Fibroblast of lung (primary cell): ENCODE data around the gene CGB5.
A peak's percentile ranks its signal among the peaks of the same experiment; 100 is the strongest.

ENCODE experiments used
- CTCF ChIP-seq, 2 donors: IDR thresholded peaks in 1 of 2; conservative IDR thresholded peaks in 1 of 2; 1 replicate in 1 of 2; 2 replicates in 1 of 2; pipeline ENCODE4 v1.5.1; 2011 to 2012; ENCODE audit warnings: low read length in 2 of 2, control low read depth in 1 of 2, inconsistent platforms in 1 of 2, low read depth in 1 of 2, mild to moderate bottlenecking in 1 of 2
- EZH2 ChIP-seq: IDR thresholded peaks from 2 replicates; pipeline ENCODE4 v1.5.1; 2012; ENCODE audit warnings: low read length, control low read depth, mild to moderate bottlenecking; ENCODE audit errors: missing control alignments

- TF ChIP-seq CTCF (conservative IDR thresholded peaks at IDR 0.05 in 1 of 2, IDR thresholded peaks at IDR 0.05 in 1 of 2; ENCODE audit: low read depth in 1 of 2, low read length in 2 of 2) (peak; percentile 45 to 53), EZH2 (no peak)
Observed at GRCh38 chr19:49017666-49018351, 25.8 kb upstream of the CGB5 start.
